Psoas muscle (tissue), 8 donors: Measurements from ENCODE around the gene CLIC4. TPM values are rescaled to one million over a fixed set of nuclear protein-coding genes. Genes with fewer than 3 reads are reported as not detected.

Source experiments
- ATAC-seq, 4 donors: fragments of 200-7000 bp; cut with Tn5 transposase; one replicate each; pipeline ENCODE4 v1.9.1; 2020; ENCODE audit warnings: moderate library complexity in 3 of 4, mild to moderate bottlenecking in 2 of 4
- DNase-seq, 2 donors: peaks; one replicate each; pipeline ENCODE4 v3.0.0-alpha.2; 2020
- H3K27ac ChIP-seq: fragments of 200-600 bp; one replicate; pipeline ENCODE4 v1.8.0; 2022
- H3K27me3 ChIP-seq, 3 donors: fragments of 200-600 bp in 1 of 3; one replicate each; pipeline versions ENCODE4 v1.6.1 to v1.8.0; 2013 to 2022; ENCODE audit warnings: low read length in 2 of 3, mild to moderate bottlenecking in 2 of 3, moderate library complexity in 1 of 3; ENCODE audit not compliant: insufficient read depth in 3 of 3
- H3K36me3 ChIP-seq, 2 donors: fragments of 200-600 bp in 1 of 2; one replicate each; pipeline versions ENCODE4 v1.6.1 to v1.8.0; 2013 to 2022; ENCODE audit warnings: low read depth in 1 of 2, mild to moderate bottlenecking in 1 of 2, moderate library complexity in 1 of 2; ENCODE audit not compliant: insufficient read depth in 1 of 2
- H3K4me1 ChIP-seq: fragments of 200-600 bp; one replicate; pipeline ENCODE4 v1.8.0; 2022
- H3K4me3 ChIP-seq: fragments of 200-600 bp; one replicate; pipeline ENCODE4 v1.8.0; 2022; ENCODE audit warnings: mild to moderate bottlenecking
- H3K9me3 ChIP-seq: fragments of 200-600 bp; one replicate; pipeline ENCODE4 v1.8.0; 2022
- CTCF ChIP-seq: fragments of 200-600 bp; IDR thresholded peaks from one replicate; pipeline ENCODE4 v1.8.0; 2022; ENCODE audit warnings: antibody characterized with exemption
- WGBS, 3 donors: extraction: QIAGEN DNeasy Blood & Tissue Kit; methylation state at CpG; one replicate each; pipeline versions ENCODE4 v1.1.6 to v1.1.7; 2013; 5-methylcytosine and 5-hydroxymethylcytosine counted together
- intact Hi-C, 2 donors: fragments of 100-400 bp; cut with DNase I; formaldehyde crosslinking; loops; one replicate each; pipeline versions ENCODE4 v1.11.0 to v1.14.2; 2022
- polyA plus RNA-seq, 3 donors: library from polyadenylated mRNA; stranded (reverse); fragments of 200-250 nt; gene quantifications; one replicate each; pipeline ENCODE4 v1.2.3, GENCODE V29; 2013
- total RNA-seq, 4 donors: library from RNA; stranded (reverse); fragmentation: NEBNext Ultra II Directional in 2 of 4; extraction: Animal tissue kit (Norgen Biotek cat#: 25700) in 2 of 4; gene quantifications; one replicate each; pipeline versions ENCODE4 v1.2.1 to v1.2.4, GENCODE V29; 2021 to 2023
- donor health status: healthy with polysubstance abuse.
- donor health status: DM: no; HTN: no; CAD: no; lungs with moderate emphysema.
- donor health status: Bipolar disorder and iron deficiency.
- donor health status: healthy.
- donor health status: DM: yes; HTN: yes; CAD: no.
- donor health status: DM: no; HTN: no; CAD: no.
- donor health status: DM: no; HTN: no; CAD: no.
- donor health status: DM: yes; HTN: yes; CAD: no.

The CLIC4 gene
- total and polyA plus RNA-seq, 7 donors: 22.1 to 67.3 (median 44.8) TPM

GRCh38 chr1:24713736-24714135, 31.5 kb upstream of the CLIC4 start:
- ATAC-seq (no peak), DNase-seq (no peak)
- Histone ChIP-seq H3K4me3 (no peak overlapping the region), H3K9me3 (no peaks in the 10 kb centered on the region), H3K27ac (no peak overlapping the region), H3K27me3 (no peaks in the 10 kb centered on the region), H3K36me3 (no peaks in the 10 kb centered on the region), H3K4me1 (no peaks in the 10 kb centered on the region)
- TF ChIP-seq CTCF: no peak
- WGBS, 3 donors: 68 to 84% (median 72%) methylated on average over 5 of the region's 5 CpGs
- intact Hi-C loops: no loop called here

- Histone ChIP-seq H3K4me1 (no peaks in the 10 kb centered on the region), H3K27me3 (peaks cover 0 to 1% (median 0%) of the 10 kb centered on the region in 3 donors), H3K27ac (no peak overlapping the region), H3K36me3 (no peaks in the 10 kb centered on the region), H3K9me3 (no peaks in the 10 kb centered on the region), H3K4me3 (no peak overlapping the region)
- ATAC-seq (no peak), DNase-seq (no peak)
- TF ChIP-seq CTCF: no peak
- WGBS, 3 donors: 57 to 73% (median 63%) methylated on average over 8 of the region's 8 CpGs
- intact Hi-C loops: no loop called here
Observed at GRCh38 chr1:24714859-24715520, 30.3 kb upstream of the CLIC4 start.

GRCh38 chr1:24715658-24716057, 29.6 kb upstream of the CLIC4 start:
- Histone ChIP-seq H3K27ac (no peak overlapping the region), H3K36me3 (no peaks in the 10 kb centered on the region), H3K4me1 (no peaks in the 10 kb centered on the region), H3K27me3 (peaks cover 0 to 3% (median 0%) of the 10 kb centered on the region in 3 donors), H3K4me3 (no peak overlapping the region), H3K9me3 (no peaks in the 10 kb centered on the region)
- ATAC-seq (no peak), DNase-seq (no peak)
- intact Hi-C loops: no loop called here
- WGBS, 3 donors: 96 to 99% (median 97%) methylated on average over 7 of the region's 7 CpGs
- no peak for TF ChIP-seq CTCF

GRCh38 chr1:24717887-24718650, 27.2 kb upstream of the CLIC4 start:
- intact Hi-C loops: no loop called here

More at GRCh38 chr1:24717887-24718650, 27.2 kb upstream of the CLIC4 start:
- DNase-seq (no peak), ATAC-seq (no peak)
- WGBS, 3 donors: 55 to 59% (median 57%) methylated on average over 8 of the region's 8 CpGs
- no peak for TF ChIP-seq CTCF
- no peaks in the 10 kb centered on the region for H3K36me3 ChIP-seq
- no peak overlapping the region for H3K4me3 ChIP-seq
- H3K27ac ChIP-seq: no peak overlapping the region
- H3K4me1 ChIP-seq: no peaks in the 10 kb centered on the region
- H3K27me3 ChIP-seq: peaks cover 0 to 3% (median 0%) of the 10 kb centered on the region in 3 donors
- no peaks in the 10 kb centered on the region for H3K9me3 ChIP-seq
